Retinal pigment epithelial cell (primary cell): ENCODE data around the gene CHGA.
A peak's percentile ranks its signal among the peaks of the same experiment; 100 is the strongest.

Source experiments
- DNase-seq: peaks from one replicate; pipeline ENCODE4 v3.0.0-alpha.2; 2010; ENCODE audit warnings: low read depth
- H3K4me3 ChIP-seq: 2 replicates; pipeline ENCODE4 v1.5.1; 2011; ENCODE audit warnings: mild to moderate bottlenecking, low read length, control low read depth, moderate library complexity
- CTCF ChIP-seq: conservative IDR thresholded peaks from 2 replicates; pipeline ENCODE4 v1.5.1; 2011; ENCODE audit warnings: low read depth, low read length, control low read depth, inconsistent platforms

The CHGA gene

DNA sequence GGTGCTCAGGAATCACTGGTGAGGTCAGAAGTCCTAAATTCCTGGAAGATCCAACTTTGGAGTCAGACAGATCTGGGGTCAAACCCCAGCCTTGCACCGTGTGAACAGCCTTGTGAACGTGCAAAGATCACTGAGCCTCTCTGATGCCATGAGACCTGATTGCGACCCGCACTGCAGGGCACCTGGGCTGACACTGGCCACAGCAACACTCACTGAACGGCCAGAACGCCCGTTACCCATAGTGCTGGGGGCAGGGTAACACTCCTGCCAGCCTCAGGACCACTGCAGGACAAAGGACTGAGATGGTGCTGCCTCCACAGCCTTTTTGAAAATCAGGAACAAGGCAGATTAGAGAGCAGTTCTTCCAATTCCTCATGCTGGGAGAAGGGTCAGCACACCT is 28.3 kb downstream of the CHGA start:
- no peak overlapping the region for H3K4me3 ChIP-seq
- TF ChIP-seq CTCF, result no peak
- DNase-seq, result no peak

DNA sequence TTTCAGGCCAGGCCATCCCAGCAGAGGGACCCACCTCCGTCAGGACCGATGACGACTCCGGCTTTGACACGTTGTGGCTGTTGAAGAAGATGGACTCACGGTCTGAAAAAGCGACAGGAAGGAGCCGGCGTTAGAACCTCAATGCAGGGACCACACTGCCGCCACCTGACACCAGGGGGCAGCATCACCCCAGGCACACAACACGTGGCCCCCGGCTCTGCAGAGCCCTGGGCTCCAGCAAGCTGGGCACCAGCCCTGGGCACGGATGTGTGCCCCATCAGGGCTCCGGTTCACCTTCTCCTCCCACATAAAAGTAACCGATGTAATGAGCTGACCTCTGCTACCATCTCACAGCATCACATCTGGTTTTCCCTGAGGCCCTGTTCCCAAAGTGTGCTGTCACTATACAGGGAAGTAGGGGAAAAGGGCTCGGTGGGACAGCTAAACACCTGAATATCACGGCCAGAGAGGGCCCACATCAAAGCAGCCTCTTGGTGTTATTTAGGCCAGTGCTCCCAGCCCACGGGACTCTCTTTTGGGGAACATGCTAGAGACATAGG is 29.0 kb downstream of the CHGA start:
- no peak overlapping the region for H3K4me3 ChIP-seq
- peak; percentile 93 for TF ChIP-seq CTCF
- DNase-seq, result no peak

- TF ChIP-seq CTCF, result no peak
- no peak for DNase-seq
- no peak overlapping the region for H3K4me3 ChIP-seq
These were observed 29.7 kb downstream of the CHGA start for GRCh38 chr14:92952481-92953298.

- TF ChIP-seq CTCF, result no peak
- H3K4me3 ChIP-seq, result no peak overlapping the region
- no peak for DNase-seq
These were observed 30.6 kb downstream of the CHGA start for GRCh38 chr14:92953526-92953925.

DNA sequence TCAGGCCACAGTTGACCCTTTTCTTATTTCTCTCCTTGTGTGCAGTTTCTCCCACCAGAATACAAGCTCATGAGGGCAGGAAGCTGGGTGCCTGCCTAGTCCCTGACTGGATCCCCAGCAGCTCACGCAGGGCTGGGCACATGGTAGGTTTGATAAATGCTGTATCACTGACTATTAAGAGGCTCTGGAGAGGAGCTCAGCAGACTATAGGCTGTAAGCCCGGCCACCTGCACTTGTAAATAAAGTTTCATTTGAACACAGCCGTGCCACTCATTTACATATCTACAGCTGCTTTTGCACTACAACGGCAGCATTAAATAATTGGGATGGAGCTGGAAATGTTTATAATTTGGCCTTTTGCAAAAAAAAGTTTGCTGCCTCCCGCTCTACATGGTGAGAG is 32.0 kb downstream of the CHGA start:
- no peak overlapping the region for H3K4me3 ChIP-seq
- TF ChIP-seq CTCF, result no peak
- no peak for DNase-seq

GRCh38 chr14:92955381-92955780 is 32.4 kb downstream of the CHGA start:
- H3K4me3 ChIP-seq, result no peak overlapping the region
- no peak for TF ChIP-seq CTCF

GRCh38 chr14:92956961-92957360 is 34.0 kb downstream of the CHGA start:
- TF ChIP-seq CTCF, result no peak

More at GRCh38 chr14:92955381-92955780, 32.4 kb downstream of the CHGA start:
- no peak for DNase-seq

More at GRCh38 chr14:92956961-92957360, 34.0 kb downstream of the CHGA start:
- no peak for DNase-seq
- no peak overlapping the region for H3K4me3 ChIP-seq
